ENCODE data around the gene UGT1A5. TPM values are rescaled to one million over a fixed set of nuclear protein-coding genes. Genes with fewer than 3 reads are reported as not detected.
"Not testable (repeated sequence)": the region's sequence is repeated elsewhere in the genome, so short reads cannot be mapped to it uniquely, and the experiment has no call there.

Gene UGT1A5
- total RNA-seq, 3 donors from 2014 or later, result not detected

- no peaks in the 10 kb centered on the region for H3K27me3 ChIP-seq
- H3K36me3 ChIP-seq, result no peaks in the 10 kb centered on the region
- H3K27ac ChIP-seq, result no peak overlapping the region
- H3K4me3 ChIP-seq, result no peak overlapping the region
- DNase-seq (ENCODE audit: low spot score in 2 of 2), result no peak
- intact Hi-C loops (cut with DNase I; ENCODE audit: low total_unique reads), result no loop called here
- peaks cover 9 to 17% of the 10 kb centered on the region in 2 donors for H3K9me3 ChIP-seq
- TF ChIP-seq POLR2A (IDR thresholded peaks at IDR 0.05) (no peak), CTCF (IDR thresholded peaks at IDR 0.05) (no peak), POLR2AphosphoS5 (IDR thresholded peaks at IDR 0.05) (no peak)
- no peaks in the 10 kb centered on the region for H3K4me1 ChIP-seq
Measured at GRCh38 chr2:233747283-233747544, 34.5 kb downstream of the UGT1A5 start.

DNA sequence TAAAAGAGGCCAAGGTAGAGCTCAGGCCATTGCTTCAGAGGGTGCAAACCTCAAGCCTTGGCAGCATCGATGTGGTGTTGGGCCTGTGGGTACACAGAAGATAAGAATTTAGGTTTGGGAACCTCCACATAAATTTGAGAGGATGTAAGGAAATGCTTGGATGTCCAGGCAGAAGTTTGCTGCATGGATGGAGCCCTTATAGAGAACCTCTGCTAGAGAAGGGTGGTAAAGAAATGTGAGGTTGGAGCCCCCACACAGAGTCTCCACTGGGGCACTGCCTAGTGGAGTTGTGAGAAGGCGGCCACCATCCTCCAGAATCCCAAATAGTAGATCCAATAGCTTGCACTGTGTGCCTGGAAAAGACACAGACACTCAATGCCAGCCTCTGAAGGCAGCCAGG is 38.0 kb downstream of the UGT1A5 start:
- H3K27ac ChIP-seq; intact Hi-C loops (cut with DNase I; ENCODE audit: low total_unique reads): not testable (repeated sequence)

DNA sequence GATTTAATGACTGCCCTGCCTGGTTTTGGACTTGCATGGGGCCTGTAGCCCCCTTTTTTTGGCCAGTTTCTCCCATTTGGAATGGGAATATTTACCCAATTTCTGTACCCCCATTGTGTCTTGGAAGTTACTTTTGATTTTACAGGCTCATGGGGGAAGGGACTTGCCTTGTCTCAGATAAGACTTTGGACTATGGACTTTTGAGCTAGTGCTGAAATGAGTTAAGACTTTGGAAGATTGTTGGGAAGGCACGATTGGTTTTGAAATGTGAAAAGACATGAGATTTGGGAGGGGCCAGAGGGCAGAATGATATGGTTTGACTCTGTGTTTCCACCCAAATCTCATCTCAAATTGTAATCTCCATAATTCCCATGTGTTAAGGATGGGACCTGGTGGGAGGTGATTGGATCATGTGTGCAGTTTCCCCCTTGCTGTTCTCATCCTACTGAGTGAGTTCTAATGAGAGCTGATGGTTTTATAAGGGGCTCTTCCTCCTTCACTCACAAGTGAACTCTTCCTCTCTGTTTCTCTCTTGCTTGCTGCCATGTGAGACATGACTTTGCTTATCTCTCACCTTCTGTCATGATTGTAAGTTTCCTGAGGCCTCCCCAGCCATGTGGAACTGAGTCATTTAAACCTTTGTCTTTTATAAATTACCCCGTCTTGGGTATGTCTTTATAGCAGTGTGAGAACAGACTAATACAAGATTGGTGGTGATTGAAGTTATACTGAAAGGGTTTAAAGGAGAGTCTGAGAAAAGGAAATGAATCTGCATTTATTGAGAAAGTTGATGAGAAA is 38.7 kb downstream of the UGT1A5 start:
- H3K4me1 ChIP-seq; H3K27me3 ChIP-seq; DNase-seq (ENCODE audit: low spot score in 2 of 2); intact Hi-C loops (cut with DNase I; ENCODE audit: low total_unique reads); H3K27ac ChIP-seq; H3K36me3 ChIP-seq; H3K4me3 ChIP-seq: not testable (repeated sequence)
- H3K9me3 ChIP-seq, result peaks cover 9 to 17% of the 10 kb centered on the region in 2 donors

More for the DNA sequence above, 38.0 kb downstream of the UGT1A5 start:
- not testable (repeated sequence) for H3K4me3 ChIP-seq; H3K27me3 ChIP-seq; H3K4me1 ChIP-seq; DNase-seq (ENCODE audit: low spot score in 2 of 2); H3K36me3 ChIP-seq
- H3K9me3 ChIP-seq, result peaks cover 9 to 17% of the 10 kb centered on the region in 2 donors

DNA sequence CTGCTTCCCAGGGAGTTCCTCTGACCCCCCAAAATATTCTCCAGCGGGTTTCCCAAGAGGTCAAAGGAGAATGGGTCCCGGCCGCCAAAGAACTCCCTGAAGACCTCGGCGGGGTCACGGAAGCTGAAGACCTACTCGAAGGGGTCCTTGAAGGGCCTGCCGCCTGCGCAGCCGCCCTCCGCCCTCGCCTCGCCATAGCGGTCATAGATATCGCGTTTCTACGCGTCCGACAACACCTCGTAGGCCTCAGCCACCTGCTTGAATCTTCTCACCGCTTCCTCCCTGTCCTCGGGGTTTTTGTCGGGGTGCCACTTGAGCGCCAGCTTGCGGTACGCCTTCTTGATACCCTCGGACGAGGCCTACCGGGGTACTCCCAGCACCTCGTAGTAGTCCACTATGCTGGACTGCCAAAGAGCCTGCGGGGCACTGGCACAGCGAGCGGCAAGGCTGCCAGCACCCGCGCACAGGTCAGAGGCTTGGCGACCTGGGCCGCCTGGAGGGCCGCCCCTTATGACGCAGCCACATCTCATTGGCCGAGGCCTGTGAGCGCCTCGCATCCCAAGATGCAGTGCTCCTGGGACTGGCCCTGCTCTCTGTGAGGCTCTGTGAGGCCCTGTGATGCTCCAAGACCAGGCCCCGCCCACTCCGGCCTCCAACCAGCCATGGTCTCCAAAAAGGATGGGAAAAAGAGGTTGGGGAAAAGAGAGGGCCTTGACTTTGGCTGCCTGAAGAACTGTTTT is 42.3 kb downstream of the UGT1A5 start:
- no peaks in the 10 kb centered on the region for H3K36me3 ChIP-seq
- no peaks in the 10 kb centered on the region for H3K27me3 ChIP-seq
- DNase-seq (ENCODE audit: low spot score in 2 of 2), result no peak
- TF ChIP-seq CTCF (IDR thresholded peaks at IDR 0.05), result no peak
- TF ChIP-seq POLR2A (IDR thresholded peaks at IDR 0.05), result no peak
- TF ChIP-seq POLR2AphosphoS5 (IDR thresholded peaks at IDR 0.05), result no peak
- no peaks in the 10 kb centered on the region for H3K4me1 ChIP-seq
- intact Hi-C loops (cut with DNase I; ENCODE audit: low total_unique reads), result no loop called here
- H3K9me3 ChIP-seq, result peaks cover 9 to 16% of the 10 kb centered on the region in 2 donors
- H3K27ac ChIP-seq, result no peak overlapping the region
- H3K4me3 ChIP-seq, result no peak overlapping the region

DNA sequence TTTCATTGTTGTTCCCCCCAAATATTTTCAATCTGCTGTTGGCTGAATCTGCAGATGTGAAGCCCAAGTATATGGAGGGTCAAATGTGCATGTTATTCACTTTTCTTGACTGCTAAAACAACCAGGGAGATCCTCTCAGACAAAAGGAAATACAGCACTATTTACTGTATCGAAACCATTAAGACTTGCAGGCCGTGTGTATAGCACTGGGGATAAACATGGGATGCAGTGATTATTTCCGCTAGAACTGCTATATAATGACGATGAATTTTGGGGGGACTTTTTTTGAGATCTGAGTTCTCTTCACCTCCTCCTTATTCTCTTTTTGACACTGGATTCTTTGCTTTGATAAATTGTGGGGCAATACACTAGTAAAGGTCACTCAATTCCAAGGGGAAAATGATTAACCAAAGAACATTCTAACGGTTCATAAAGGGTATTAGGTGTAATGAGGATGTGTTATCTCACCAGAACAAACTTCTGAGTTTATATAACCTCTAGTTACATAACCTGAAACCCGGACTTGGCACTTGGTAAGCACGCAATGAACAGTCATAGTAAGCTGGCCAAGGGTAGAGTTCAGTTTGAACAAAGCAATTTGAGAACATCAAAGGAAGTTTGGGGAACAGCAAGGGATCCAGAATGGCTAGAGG is 43.8 kb downstream of the UGT1A5 start:
- H3K4me1 ChIP-seq, result no peaks in the 10 kb centered on the region
- no peaks in the 10 kb centered on the region for H3K36me3 ChIP-seq
- peaks cover 0 to under 1% of the 10 kb centered on the region in 2 donors for H3K9me3 ChIP-seq
- H3K27me3 ChIP-seq, result no peaks in the 10 kb centered on the region
- no peak overlapping the region for H3K4me3 ChIP-seq
- TF ChIP-seq CTCF (IDR thresholded peaks at IDR 0.05) (no peak), POLR2A (IDR thresholded peaks at IDR 0.05) (no peak), POLR2AphosphoS5 (IDR thresholded peaks at IDR 0.05) (no peak)
- no peak for DNase-seq (ENCODE audit: low spot score in 2 of 2)
- intact Hi-C loops (cut with DNase I; ENCODE audit: low total_unique reads), result no loop called here
- H3K27ac ChIP-seq, result no peak overlapping the region

DNA sequence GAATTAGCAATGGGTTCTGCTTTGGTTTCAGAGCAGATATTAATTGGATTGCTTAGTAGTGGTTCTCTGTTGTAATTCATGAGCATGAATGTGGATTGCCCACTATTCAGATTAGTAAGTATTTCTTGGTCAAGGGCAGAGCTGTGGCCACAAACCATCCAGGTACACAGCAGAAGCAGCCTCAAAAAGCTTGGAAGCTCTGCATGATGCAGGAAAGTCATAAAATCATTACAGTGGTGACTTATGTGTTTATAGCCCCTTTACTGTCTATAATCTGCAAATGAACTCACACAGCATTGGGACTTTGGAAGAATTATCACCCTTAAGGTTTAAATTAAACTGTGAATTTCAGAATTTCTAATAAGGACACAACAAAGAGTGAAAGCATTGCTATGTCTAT is 45.4 kb downstream of the UGT1A5 start:
- no peak overlapping the region for H3K4me3 ChIP-seq
- no peak for DNase-seq (ENCODE audit: low spot score in 2 of 2)
- no peaks in the 10 kb centered on the region for H3K27me3 ChIP-seq
- H3K36me3 ChIP-seq, result no peaks in the 10 kb centered on the region
- intact Hi-C loops (cut with DNase I; ENCODE audit: low total_unique reads), result no loop called here
- no peaks in the 10 kb centered on the region for H3K4me1 ChIP-seq
- no peak overlapping the region for H3K27ac ChIP-seq
- H3K9me3 ChIP-seq, result no peaks in the 10 kb centered on the region
- TF ChIP-seq POLR2AphosphoS5 (IDR thresholded peaks at IDR 0.05) (no peak), CTCF (IDR thresholded peaks at IDR 0.05) (no peak), POLR2A (IDR thresholded peaks at IDR 0.05) (no peak)
